Neural progenitor cell (in vitro differentiated cells): ENCODE measurements around the gene CFAP20DC. TPM values are rescaled to one million over a fixed set of nuclear protein-coding genes. Genes with fewer than 3 reads are reported as not detected.

ENCODE experiments used
- DNase-seq: peaks from one replicate; pipeline ENCODE4 v3.0.0-alpha.2; 2016; ENCODE audit warnings: low spot score
- H2AFZ ChIP-seq: fragments of 200-600 bp; sonication (generic); replicated peaks from 2 replicates; pipeline ENCODE4 v1.6.1; 2016; ENCODE audit warnings: antibody characterized with exemption
- H3F3A ChIP-seq: fragments of 200-600 bp; sonication (generic); 2 replicates; pipeline ENCODE4 v1.6.1; 2016; ENCODE audit warnings: antibody characterized with exemption, low read depth
- H3K27ac ChIP-seq: fragments of 200-600 bp; sonication (generic); 2 replicates; pipeline ENCODE4 v1.5.1; 2016; ENCODE audit warnings: mild to moderate bottlenecking
- H3K27me3 ChIP-seq: fragments of 200-600 bp; sonication (generic); 2 replicates; pipeline ENCODE4 v1.6.1; 2016; ENCODE audit warnings: mild to moderate bottlenecking, moderate library complexity
- H3K36me3 ChIP-seq: fragments of 200-600 bp; sonication (generic); 2 replicates; pipeline ENCODE4 v1.5.1; 2016
- H3K4me1 ChIP-seq: fragments of 200-600 bp; sonication (generic); 2 replicates; pipeline ENCODE4 v1.6.1; 2016; ENCODE audit warnings: mixed run types
- H3K4me2 ChIP-seq: fragments of 200-600 bp; sonication (generic); 2 replicates; pipeline ENCODE4 v1.6.1; 2016
- H3K4me3 ChIP-seq: fragments of 200-600 bp; sonication (generic); 2 replicates; pipeline ENCODE4 v1.5.1; 2016
- H3K79me2 ChIP-seq: fragments of 200-600 bp; sonication (generic); 2 replicates; pipeline ENCODE4 v1.6.1; 2016; ENCODE audit warnings: low read depth
- H3K9ac ChIP-seq: fragments of 200-600 bp; sonication (generic); 2 replicates; pipeline ENCODE4 v1.6.1; 2016
- H3K9me3 ChIP-seq: fragments of 200-600 bp; sonication (generic); 2 replicates; pipeline ENCODE4 v1.5.1; 2016; ENCODE audit warnings: low read depth
- H4K20me1 ChIP-seq: fragments of 200-600 bp; sonication (generic); 2 replicates; pipeline ENCODE4 v1.6.1; 2016; ENCODE audit warnings: low read depth
- H3K27ac Mint-ChIP-seq: 3 replicates; pipeline ENCODE4 v1.8.0; 2021; ENCODE audit warnings: mixed read lengths
- H3K27me3 Mint-ChIP-seq: 2 replicates; pipeline ENCODE4 v1.8.0; 2022; ENCODE audit warnings: low read depth, mild to moderate bottlenecking, inconsistent platforms, moderate library complexity, mixed read lengths; ENCODE audit not compliant: insufficient read depth
- H3K36me3 Mint-ChIP-seq: 3 replicates; pipeline ENCODE4 v1.8.0; 2021; ENCODE audit warnings: mixed read lengths
- H3K4me1 Mint-ChIP-seq: 3 replicates; pipeline ENCODE4 v1.8.0; 2021; ENCODE audit warnings: mixed read lengths
- H3K4me3 Mint-ChIP-seq: 3 replicates; pipeline ENCODE4 v1.8.0; 2021; ENCODE audit warnings: mild to moderate bottlenecking, moderate library complexity, mixed read lengths
- H3K9me3 Mint-ChIP-seq: 3 replicates; pipeline ENCODE4 v1.8.0; 2020; ENCODE audit warnings: mixed read lengths
- EZH2 ChIP-seq: fragments of 200-600 bp; sonication (generic); IDR thresholded peaks from 2 replicates; pipeline ENCODE4 v1.6.1; 2017; ENCODE audit warnings: antibody characterized with exemption, mild to moderate bottlenecking, moderate library complexity
- EZH2phosphoT487 ChIP-seq: fragments of 200-600 bp; sonication (generic); IDR thresholded peaks from 2 replicates; pipeline ENCODE4 v1.6.1; 2017; ENCODE audit warnings: antibody characterized with exemption
- total RNA-seq: library from RNA; depleted of rRNA; stranded (reverse); fragments of >200 nt; gene quantifications from 2 replicates; pipeline ENCODE4 v1.2.3, GENCODE V29; 2015; ENCODE audit warnings: low replicate concordance
- TF ChIP-seq, protein P1 (sequence below): fragments of 200-600 bp; sonication (generic); IDR thresholded peaks from 2 replicates; pipeline ENCODE4 v1.5.1; 2017; ENCODE audit warnings: antibody characterized with exemption, mild to moderate bottlenecking

CFAP20DC gene
- total RNA-seq, 1 donor from 2014 or later, result 14.0 TPM

DNA sequence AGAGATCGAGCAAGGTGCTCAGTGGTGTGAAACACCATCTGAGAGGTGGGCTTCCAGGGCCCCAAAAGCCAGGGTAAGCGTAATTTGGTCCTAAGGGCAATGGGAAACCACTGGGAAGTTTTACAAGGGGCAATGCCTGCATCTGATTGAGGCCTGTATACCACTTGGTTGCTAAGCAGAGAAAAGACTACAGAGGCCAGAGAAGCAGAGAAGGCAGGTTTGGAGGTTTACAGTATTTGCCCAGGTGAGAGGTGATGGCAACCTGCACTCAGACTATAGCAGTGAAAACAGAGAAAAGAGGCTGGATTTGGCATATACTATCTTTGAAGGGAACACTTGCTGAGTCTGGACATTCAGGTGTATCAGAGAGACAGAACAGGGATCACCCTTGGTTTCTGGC lies 249.8 kb downstream of the CFAP20DC start:
- no peaks in the 10 kb centered on the region for H3K27me3 ChIP-seq
- no peak overlapping the region for H3K27ac ChIP-seq
- TF ChIP-seq EZH2phosphoT487 (no peak), EZH2 (no peak)
- TF ChIP-seq, protein P1, sequence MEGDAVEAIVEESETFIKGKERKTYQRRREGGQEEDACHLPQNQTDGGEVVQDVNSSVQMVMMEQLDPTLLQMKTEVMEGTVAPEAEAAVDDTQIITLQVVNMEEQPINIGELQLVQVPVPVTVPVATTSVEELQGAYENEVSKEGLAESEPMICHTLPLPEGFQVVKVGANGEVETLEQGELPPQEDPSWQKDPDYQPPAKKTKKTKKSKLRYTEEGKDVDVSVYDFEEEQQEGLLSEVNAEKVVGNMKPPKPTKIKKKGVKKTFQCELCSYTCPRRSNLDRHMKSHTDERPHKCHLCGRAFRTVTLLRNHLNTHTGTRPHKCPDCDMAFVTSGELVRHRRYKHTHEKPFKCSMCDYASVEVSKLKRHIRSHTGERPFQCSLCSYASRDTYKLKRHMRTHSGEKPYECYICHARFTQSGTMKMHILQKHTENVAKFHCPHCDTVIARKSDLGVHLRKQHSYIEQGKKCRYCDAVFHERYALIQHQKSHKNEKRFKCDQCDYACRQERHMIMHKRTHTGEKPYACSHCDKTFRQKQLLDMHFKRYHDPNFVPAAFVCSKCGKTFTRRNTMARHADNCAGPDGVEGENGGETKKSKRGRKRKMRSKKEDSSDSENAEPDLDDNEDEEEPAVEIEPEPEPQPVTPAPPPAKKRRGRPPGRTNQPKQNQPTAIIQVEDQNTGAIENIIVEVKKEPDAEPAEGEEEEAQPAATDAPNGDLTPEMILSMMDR, result no peak
- no peaks in the 10 kb centered on the region for H4K20me1 ChIP-seq
- no peaks in the 10 kb centered on the region for H3F3A ChIP-seq
- no peak overlapping the region for H3K9ac ChIP-seq
- H3K4me2 ChIP-seq, result no peak overlapping the region
- no peaks in the 10 kb centered on the region for H3K9me3 ChIP-seq
- H3K4me3 Mint-ChIP-seq, result no peak overlapping the region
- H2AFZ ChIP-seq, result no peak overlapping the region
- H3K9me3 Mint-ChIP-seq, result no peaks in the 10 kb centered on the region
- H3K27me3 Mint-ChIP-seq, result peaks cover 2% of the 10 kb centered on the region
- H3K27ac Mint-ChIP-seq, result no peak overlapping the region
- H3K36me3 ChIP-seq, result peaks cover 3% of the 10 kb centered on the region
- H3K4me3 ChIP-seq, result no peak overlapping the region
- no peaks in the 10 kb centered on the region for H3K4me1 Mint-ChIP-seq
- no peaks in the 10 kb centered on the region for H3K36me3 Mint-ChIP-seq
- no peaks in the 10 kb centered on the region for H3K4me1 ChIP-seq
- no peak for DNase-seq
- H3K79me2 ChIP-seq, result no peaks in the 10 kb centered on the region

DNA sequence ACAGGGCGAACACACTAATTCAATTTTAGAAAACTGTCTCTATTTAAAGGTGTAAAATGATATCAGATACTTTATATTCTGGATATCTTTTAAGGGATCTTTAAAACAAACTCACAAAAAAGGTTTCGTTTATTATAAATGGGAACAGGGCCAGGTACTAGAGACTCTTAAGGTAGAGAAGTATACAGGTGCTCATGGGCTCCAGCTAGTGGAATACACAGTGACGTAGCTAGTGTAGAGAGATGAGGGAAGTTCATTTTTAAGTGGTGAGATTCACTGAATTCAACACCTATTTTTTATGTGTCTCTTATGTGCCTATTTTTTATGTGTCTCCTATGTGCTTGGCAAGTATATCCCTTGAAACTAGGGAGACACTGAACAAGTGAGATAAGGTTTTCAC lies 250.6 kb downstream of the CFAP20DC start:
- Histone ChIP-seq H3K4me1 (no peaks in the 10 kb centered on the region), H3K36me3 (no peaks in the 10 kb centered on the region), H3F3A (no peaks in the 10 kb centered on the region), H3K79me2 (no peaks in the 10 kb centered on the region), H3K9me3 (no peaks in the 10 kb centered on the region), H4K20me1 (no peaks in the 10 kb centered on the region), H3K4me3 (no peak overlapping the region), H3K27ac (no peak overlapping the region), H3K4me2 (no peak overlapping the region), H3K27me3 (no peaks in the 10 kb centered on the region), H3K9ac (no peak overlapping the region), H2AFZ (no peak overlapping the region)
- Mint-ChIP-seq H3K9me3 (no peaks in the 10 kb centered on the region), H3K36me3 (no peaks in the 10 kb centered on the region), H3K27ac (no peak overlapping the region), H3K27me3 (peaks cover 2% of the 10 kb centered on the region), H3K4me1 (no peaks in the 10 kb centered on the region), H3K4me3 (no peak overlapping the region)
- no peak for TF ChIP-seq EZH2phosphoT487
- DNase-seq, result no peak

DNA sequence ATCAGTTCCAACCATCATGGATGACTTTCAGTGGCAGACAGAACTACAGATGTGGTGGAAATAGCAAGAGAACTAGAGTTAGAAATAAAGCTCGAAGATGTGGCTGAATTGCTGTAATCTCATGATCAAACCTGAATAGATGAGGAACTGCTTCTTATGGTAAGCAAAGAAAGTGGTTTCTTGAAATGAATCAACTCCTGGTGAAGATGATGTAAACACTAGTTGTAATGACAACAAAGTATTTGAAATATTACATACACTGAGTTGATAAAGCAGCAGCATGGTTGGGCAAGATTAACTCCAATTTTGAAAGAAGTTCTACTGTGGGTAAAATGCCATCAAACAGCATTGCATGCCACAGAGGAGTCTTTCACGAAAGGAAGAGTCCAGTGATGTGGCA lies 251.5 kb downstream of the CFAP20DC start:
- Mint-ChIP-seq H3K4me3 (no peak overlapping the region), H3K4me1 (no peaks in the 10 kb centered on the region), H3K9me3 (no peaks in the 10 kb centered on the region), H3K36me3 (no peaks in the 10 kb centered on the region), H3K27me3 (peaks cover 2% of the 10 kb centered on the region), H3K27ac (no peak overlapping the region)
- Histone ChIP-seq H3K9ac (no peak overlapping the region), H4K20me1 (no peaks in the 10 kb centered on the region), H3K4me3 (no peak overlapping the region), H3K36me3 (no peaks in the 10 kb centered on the region), H3K4me2 (no peak overlapping the region), H2AFZ (no peak overlapping the region), H3K27ac (no peak overlapping the region), H3F3A (no peaks in the 10 kb centered on the region), H3K9me3 (no peaks in the 10 kb centered on the region), H3K79me2 (no peaks in the 10 kb centered on the region), H3K4me1 (no peaks in the 10 kb centered on the region), H3K27me3 (no peaks in the 10 kb centered on the region)
- TF ChIP-seq EZH2 (no peak), EZH2phosphoT487 (no peak)
- TF ChIP-seq, protein P1, result no peak
- DNase-seq, result no peak

DNA sequence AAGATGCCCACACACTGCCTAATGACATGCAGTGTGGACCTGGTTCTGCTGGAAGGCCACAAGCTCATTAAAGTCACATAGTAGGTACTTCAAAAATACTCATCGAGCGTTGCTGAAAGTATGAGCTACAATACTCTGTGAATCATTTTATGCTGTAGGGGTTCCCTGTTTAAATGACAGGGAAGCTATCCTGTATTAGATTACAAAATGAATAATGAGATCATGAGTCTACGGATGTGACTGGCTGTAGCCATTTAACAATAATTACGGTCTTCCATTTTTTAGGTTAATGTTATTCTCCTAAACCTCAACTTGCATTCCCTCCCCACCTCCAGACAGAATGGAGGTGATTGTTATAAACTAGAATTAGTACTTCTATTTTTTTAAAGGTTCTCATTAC lies 255.1 kb downstream of the CFAP20DC start:
- Histone ChIP-seq H3K4me2 (no peak overlapping the region), H3F3A (no peaks in the 10 kb centered on the region), H3K36me3 (no peaks in the 10 kb centered on the region), H4K20me1 (no peaks in the 10 kb centered on the region), H3K4me3 (no peak overlapping the region), H3K79me2 (no peaks in the 10 kb centered on the region), H3K4me1 (no peaks in the 10 kb centered on the region), H3K27ac (no peak overlapping the region), H3K9ac (no peak overlapping the region), H2AFZ (no peak overlapping the region), H3K9me3 (no peaks in the 10 kb centered on the region), H3K27me3 (no peaks in the 10 kb centered on the region)
- TF ChIP-seq, protein P1, result no peak
- TF ChIP-seq EZH2phosphoT487 (no peak), EZH2 (no peak)
- H3K4me3 Mint-ChIP-seq, result no peak overlapping the region
- H3K9me3 Mint-ChIP-seq, result no peaks in the 10 kb centered on the region
- peaks cover 5% of the 10 kb centered on the region for H3K27me3 Mint-ChIP-seq
- no peak for DNase-seq
- no peaks in the 10 kb centered on the region for H3K4me1 Mint-ChIP-seq
- no peaks in the 10 kb centered on the region for H3K36me3 Mint-ChIP-seq
- H3K27ac Mint-ChIP-seq, result no peak overlapping the region
